ENCODE results near the gene GSN. TPM values are rescaled to one million over a fixed set of nuclear protein-coding genes. Genes with fewer than 3 reads are reported as not detected.

Gene GSN
- total RNA-seq, 1 experiment from 2014 or later, result 43.4 TPM

GRCh38 chr9:121339437-121339836 is 71.5 kb downstream of the GSN start:
- H3K36me3 ChIP-seq, result no peaks in the 10 kb centered on the region

GRCh38 chr9:121340676-121341392 is 72.9 kb downstream of the GSN start:
- no peak overlapping the region for H3K4me3 ChIP-seq
- H3K27me3 ChIP-seq, result no peaks in the 10 kb centered on the region
- peak in 1 of 2 experiments; percentile 45 for DNase-seq
- H3K4me1 ChIP-seq, result peaks cover 10% of the 10 kb centered on the region
- H3K36me3 ChIP-seq, result no peaks in the 10 kb centered on the region
- no peak overlapping the region for H3K27ac ChIP-seq
- H3K9me3 ChIP-seq (replicated peaks), result no peaks in the 10 kb centered on the region

More at GRCh38 chr9:121339437-121339836, 71.5 kb downstream of the GSN start:
- H3K9me3 ChIP-seq (replicated peaks), result no peaks in the 10 kb centered on the region
- peaks cover 3% of the 10 kb centered on the region; the same call in 1 of the 2 replicates for H3K4me1 ChIP-seq
- DNase-seq, result no peak
- no peak overlapping the region for H3K4me3 ChIP-seq
- no peaks in the 10 kb centered on the region for H3K27me3 ChIP-seq
- H3K27ac ChIP-seq, result no peak overlapping the region

GRCh38 chr9:121344184-121344583 is 76.2 kb downstream of the GSN start:
- H3K4me3 ChIP-seq, result no peak overlapping the region
- DNase-seq, result no peak
- no peaks in the 10 kb centered on the region for H3K27me3 ChIP-seq
- no peaks in the 10 kb centered on the region for H3K36me3 ChIP-seq
- peaks cover 16% of the 10 kb centered on the region for H3K4me1 ChIP-seq
- no peak overlapping the region for H3K27ac ChIP-seq
- no peaks in the 10 kb centered on the region for H3K9me3 ChIP-seq (replicated peaks)

GRCh38 chr9:121345070-121345469 is 77.1 kb downstream of the GSN start:
- H3K27me3 ChIP-seq, result no peaks in the 10 kb centered on the region
- no peak overlapping the region for H3K4me3 ChIP-seq
- no peaks in the 10 kb centered on the region for H3K36me3 ChIP-seq
- DNase-seq, result peak in 1 of 2 experiments; percentile 38
- H3K9me3 ChIP-seq (replicated peaks), result no peaks in the 10 kb centered on the region
- H3K27ac ChIP-seq, result no peak overlapping the region
- peaks cover 16% of the 10 kb centered on the region for H3K4me1 ChIP-seq

GRCh38 chr9:121348221-121348620 is 80.3 kb downstream of the GSN start:
- H3K4me1 ChIP-seq, result peaks cover 36% of the 10 kb centered on the region
- H3K9me3 ChIP-seq (replicated peaks), result no peaks in the 10 kb centered on the region
- no peak overlapping the region; the same call in 1 of the 2 replicates for H3K27ac ChIP-seq
- H3K4me3 ChIP-seq, result no peak overlapping the region
- no peaks in the 10 kb centered on the region for H3K36me3 ChIP-seq
- H3K27me3 ChIP-seq, result no peaks in the 10 kb centered on the region
- peak; percentile 45 to 61 for DNase-seq

- H3K36me3 ChIP-seq, result no peaks in the 10 kb centered on the region
- H3K4me3 ChIP-seq, result no peak overlapping the region
- no peaks in the 10 kb centered on the region for H3K9me3 ChIP-seq (replicated peaks)
- no peak for DNase-seq
- H3K4me1 ChIP-seq, result peaks cover 36% of the 10 kb centered on the region
- no peaks in the 10 kb centered on the region for H3K27me3 ChIP-seq
- no peak overlapping the region for H3K27ac ChIP-seq
Observed at GRCh38 chr9:121349009-121349408, 81.0 kb downstream of the GSN start.

GRCh38 chr9:121350036-121350435 is 82.1 kb downstream of the GSN start:
- H3K36me3 ChIP-seq, result no peaks in the 10 kb centered on the region
- H3K27ac ChIP-seq, result no peak overlapping the region
- DNase-seq, result no peak
- no peak overlapping the region for H3K4me3 ChIP-seq
- H3K27me3 ChIP-seq, result no peaks in the 10 kb centered on the region
- H3K4me1 ChIP-seq, result peaks cover 27% of the 10 kb centered on the region
- no peaks in the 10 kb centered on the region for H3K9me3 ChIP-seq (replicated peaks)

- no peaks in the 10 kb centered on the region for H3K27me3 ChIP-seq
- no peaks in the 10 kb centered on the region for H3K36me3 ChIP-seq
- peak overlapping the region; percentile 29 for H3K4me3 ChIP-seq
- no peaks in the 10 kb centered on the region for H3K9me3 ChIP-seq (replicated peaks)
- peak; percentile 83 to 92 for DNase-seq
- H3K27ac ChIP-seq, result peak overlapping the region; percentile 72
- peaks cover 25% of the 10 kb centered on the region for H3K4me1 ChIP-seq
Observed at GRCh38 chr9:121350993-121351561, 83.1 kb downstream of the GSN start.

GRCh38 chr9:121353241-121354061 is 85.5 kb downstream of the GSN start:
- H3K4me3 ChIP-seq, result no peak overlapping the region
- no peaks in the 10 kb centered on the region for H3K27me3 ChIP-seq
- H3K27ac ChIP-seq, result no peak overlapping the region
- peaks cover 25% of the 10 kb centered on the region for H3K4me1 ChIP-seq
- no peaks in the 10 kb centered on the region for H3K36me3 ChIP-seq
- no peak for DNase-seq
- no peaks in the 10 kb centered on the region for H3K9me3 ChIP-seq (replicated peaks)

- Histone ChIP-seq H3K27me3 (no peaks in the 10 kb centered on the region), H3K27ac (no peak overlapping the region), H3K9me3 (replicated peaks) (no peaks in the 10 kb centered on the region), H3K36me3 (no peaks in the 10 kb centered on the region), H3K4me1 (peaks cover 21% of the 10 kb centered on the region), H3K4me3 (no peak overlapping the region)
- DNase-seq, result no peak
Observed at GRCh38 chr9:121354141-121354540, 86.2 kb downstream of the GSN start.

GRCh38 chr9:121354762-121355161 is 86.8 kb downstream of the GSN start:
- H3K27me3 ChIP-seq, result no peaks in the 10 kb centered on the region
- no peaks in the 10 kb centered on the region for H3K9me3 ChIP-seq (replicated peaks)
- no peaks in the 10 kb centered on the region for H3K36me3 ChIP-seq
- H3K4me1 ChIP-seq, result peaks cover 23% of the 10 kb centered on the region
- no peak overlapping the region for H3K27ac ChIP-seq
- no peak overlapping the region for H3K4me3 ChIP-seq
- no peak for DNase-seq

- Histone ChIP-seq H3K4me1 (peaks cover 20% of the 10 kb centered on the region), H3K36me3 (no peaks in the 10 kb centered on the region), H3K9me3 (replicated peaks) (no peaks in the 10 kb centered on the region), H3K4me3 (no peak overlapping the region), H3K27ac (no peak overlapping the region), H3K27me3 (no peaks in the 10 kb centered on the region)
- no peak for DNase-seq
Observed at GRCh38 chr9:121357011-121357410, 89.0 kb downstream of the GSN start.

GRCh38 chr9:121358751-121359150 is 90.8 kb downstream of the GSN start:
- Histone ChIP-seq H3K9me3 (replicated peaks) (no peaks in the 10 kb centered on the region), H3K36me3 (no peaks in the 10 kb centered on the region), H3K4me1 (peaks cover 28% of the 10 kb centered on the region), H3K27me3 (no peaks in the 10 kb centered on the region), H3K4me3 (no peak overlapping the region), H3K27ac (no peak overlapping the region)
- DNase-seq, result no peak

- peaks cover 28% of the 10 kb centered on the region for H3K4me1 ChIP-seq
- peak in 1 of 2 experiments; percentile 56 for DNase-seq
- H3K4me3 ChIP-seq, result no peak overlapping the region
- no peaks in the 10 kb centered on the region for H3K27me3 ChIP-seq
- H3K9me3 ChIP-seq (replicated peaks), result no peaks in the 10 kb centered on the region
- no peaks in the 10 kb centered on the region for H3K36me3 ChIP-seq
- H3K27ac ChIP-seq, result no peak overlapping the region
Observed at GRCh38 chr9:121359351-121360294, 91.7 kb downstream of the GSN start.

Measured in SJCRH30 (cell line).